GM10248 (cell line): ENCODE measurements around the gene AMOTL2.

Experiments used
- CTCF ChIA-PET: fragments of 300-600 bp; sonication (Branson Sonifier 250); formaldehyde crosslinking; extraction: SDS; loops from one replicate; lab custom pipeline; 2021; ENCODE audit warnings: antibody characterized with exemption; lab: Yijun Ruan, JAX
- POLR2A ChIA-PET: fragments of 350-650 bp; sonication (Branson Sonifier 250); formaldehyde crosslinking; extraction: SDS; loops from one replicate; lab custom pipeline; 2020; ENCODE audit warnings: antibody characterized with exemption; lab: Yijun Ruan, JAX
- DNase-seq: peaks from one replicate; pipeline ENCODE4 v3.0.0; 2012; ENCODE audit errors: extremely low spot score
- CTCF ChIP-seq: IDR thresholded peaks from 2 replicates; pipeline ENCODE4 v1.5.1; 2012; ENCODE audit warnings: mild to moderate bottlenecking, low read depth; ENCODE audit errors: extremely low read depth, missing control alignments, control extremely low read depth

Gene AMOTL2

GRCh38 chr3:134376786-134377426 lies 2.7 kb upstream of the AMOTL2 start:
- POLR2A ChIA-PET, result no interaction called here
- DNase-seq, result no peak
- no peak for TF ChIP-seq CTCF
- CTCF ChIA-PET, result interaction anchor here (1.3 kb wide), 1 partner anchor 15 kb away, joined by 3 read pairs; no protein-coding TSS in a partner anchor

- no peak for DNase-seq
- ChIA-PET CTCF (interaction anchor here (1.3 kb wide), 1 partner anchor 16 kb away, joined by 3 read pairs; no protein-coding TSS in a partner anchor), POLR2A (no interaction called here)
- no peak for TF ChIP-seq CTCF
These were observed 2.1 kb upstream of the AMOTL2 start for GRCh38 chr3:134376385-134376765.

GRCh38 chr3:134375582-134376384 lies 1.5 kb upstream of the AMOTL2 start:
- TF ChIP-seq CTCF, result no peak
- ChIA-PET POLR2A (no interaction called here), CTCF (interaction anchor here (0.7 to 1.3 kb wide), 2 partner anchors 11 to 17 kb away, joined by 3 read pairs; no protein-coding TSS in a partner anchor)
- DNase-seq, result no peak

- CTCF ChIA-PET, result interaction anchor here (0.7 to 1.3 kb wide), 3 partner anchors 12 to 111 kb away, joined by 3 read pairs; partner anchors contain the start of genes ANAPC13 and CEP63
- DNase-seq, result no peak
- POLR2A ChIA-PET, result no interaction called here
- no peak for TF ChIP-seq CTCF
These were observed 739 bp upstream of the AMOTL2 start for GRCh38 chr3:134374791-134375581.

GRCh38 chr3:134373271-134374104 lies 759 bp downstream of the AMOTL2 start:
- TF ChIP-seq CTCF, result no peak
- CTCF ChIA-PET, result interaction anchor here (0.9 to 1.1 kb wide), 2 partner anchors 12 to 112 kb away, joined by 3 read pairs; partner anchors contain the start of genes ANAPC13 and CEP63
- POLR2A ChIA-PET, result no interaction called here
- no peak for DNase-seq
